Calu3 (cell line): ENCODE results near the gene ANKRD62. TPM values are rescaled to one million over a fixed set of nuclear protein-coding genes. Genes with fewer than 3 reads are reported as not detected.

ENCODE experiments used
- BruUV-seq: library from RNA; stranded (reverse); fragments of 400-500 nt; replicated peaks from 2 replicates; lab custom pipeline; 2021; lab: Mats Ljungman, UMichigan
- CTCF ChIA-PET: fragments of 300-600 bp; sonication (Branson Sonifier 250); formaldehyde crosslinking; loops from one replicate; lab custom pipeline; 2022; ENCODE audit warnings: antibody characterized with exemption; lab: Charles Lee
- DNase-seq: peaks from one replicate; pipeline ENCODE4 v3.0.0; 2022
- H3K27ac Mint-ChIP-seq: one replicate; pipeline ENCODE4 v1.8.0; 2022; ENCODE audit warnings: mixed read lengths; ENCODE audit not compliant: unreplicated experiment
- H3K27me3 Mint-ChIP-seq: one replicate; pipeline ENCODE4 v1.8.0; 2022; ENCODE audit warnings: mixed read lengths; ENCODE audit not compliant: unreplicated experiment
- H3K36me3 Mint-ChIP-seq: one replicate; pipeline ENCODE4 v1.8.0; 2022; ENCODE audit warnings: mild to moderate bottlenecking, moderate library complexity, mixed read lengths; ENCODE audit not compliant: insufficient read depth, unreplicated experiment
- H3K4me1 Mint-ChIP-seq: one replicate; pipeline ENCODE4 v1.8.0; 2022; ENCODE audit warnings: mild to moderate bottlenecking, low read depth, mixed read lengths; ENCODE audit not compliant: unreplicated experiment
- H3K4me3 Mint-ChIP-seq: one replicate; pipeline ENCODE4 v1.8.0; 2022; ENCODE audit warnings: mild to moderate bottlenecking, low read depth, moderate library complexity, mixed read lengths; ENCODE audit not compliant: unreplicated experiment
- H3K9me3 Mint-ChIP-seq: one replicate; pipeline ENCODE4 v1.8.0; 2022; ENCODE audit warnings: low read depth, mixed read lengths; ENCODE audit not compliant: unreplicated experiment
- intact Hi-C: fragments of 100-400 bp; cut with micrococcal nuclease; formaldehyde crosslinking; loops from one replicate; pipeline ENCODE4 v1.10.0; 2022; ENCODE audit not compliant: unreplicated experiment
- total RNA-seq: library from RNA; stranded (reverse); gene quantifications from 2 replicates; pipeline ENCODE4 v1.2.3, GENCODE V29; 2022
- TF ChIP-seq, protein P1 (sequence below): fragments of 200-600 bp; IDR thresholded peaks from one replicate; pipeline ENCODE4 v1.8.0; 2022; ENCODE audit warnings: antibody characterized with exemption; ENCODE audit not compliant: unreplicated experiment

Gene ANKRD62
- total RNA-seq, 1 experiment from 2014 or later: not detected

DNA sequence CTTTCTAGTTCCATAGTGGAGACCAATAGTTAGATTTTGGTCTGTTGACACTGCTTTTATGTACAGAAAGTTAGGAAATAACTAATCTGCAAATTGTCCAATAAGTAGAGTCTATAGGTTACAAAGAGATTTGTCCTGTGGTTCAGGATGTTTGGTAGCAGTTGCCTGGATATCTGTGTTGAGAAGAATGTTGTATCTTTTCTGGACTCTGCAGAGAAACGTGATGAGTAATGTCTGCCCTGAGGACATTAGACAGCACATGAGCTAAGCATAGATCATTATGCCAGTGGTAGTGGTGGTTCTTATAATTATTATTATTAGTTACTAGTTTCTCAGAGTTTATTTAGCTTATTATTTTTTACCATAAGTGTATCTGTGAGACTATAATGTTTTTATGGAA lies 65.8 kb downstream of the ANKRD62 start:
- BruUV-seq: no TSS peak
- Mint-ChIP-seq H3K4me1 (no peaks in the 10 kb centered on the region), H3K27ac (no peak overlapping the region), H3K36me3 (no peaks in the 10 kb centered on the region), H3K4me3 (no peak overlapping the region), H3K9me3 (no peaks in the 10 kb centered on the region), H3K27me3 (peaks cover 79% of the 10 kb centered on the region)
- TF ChIP-seq, protein P1, sequence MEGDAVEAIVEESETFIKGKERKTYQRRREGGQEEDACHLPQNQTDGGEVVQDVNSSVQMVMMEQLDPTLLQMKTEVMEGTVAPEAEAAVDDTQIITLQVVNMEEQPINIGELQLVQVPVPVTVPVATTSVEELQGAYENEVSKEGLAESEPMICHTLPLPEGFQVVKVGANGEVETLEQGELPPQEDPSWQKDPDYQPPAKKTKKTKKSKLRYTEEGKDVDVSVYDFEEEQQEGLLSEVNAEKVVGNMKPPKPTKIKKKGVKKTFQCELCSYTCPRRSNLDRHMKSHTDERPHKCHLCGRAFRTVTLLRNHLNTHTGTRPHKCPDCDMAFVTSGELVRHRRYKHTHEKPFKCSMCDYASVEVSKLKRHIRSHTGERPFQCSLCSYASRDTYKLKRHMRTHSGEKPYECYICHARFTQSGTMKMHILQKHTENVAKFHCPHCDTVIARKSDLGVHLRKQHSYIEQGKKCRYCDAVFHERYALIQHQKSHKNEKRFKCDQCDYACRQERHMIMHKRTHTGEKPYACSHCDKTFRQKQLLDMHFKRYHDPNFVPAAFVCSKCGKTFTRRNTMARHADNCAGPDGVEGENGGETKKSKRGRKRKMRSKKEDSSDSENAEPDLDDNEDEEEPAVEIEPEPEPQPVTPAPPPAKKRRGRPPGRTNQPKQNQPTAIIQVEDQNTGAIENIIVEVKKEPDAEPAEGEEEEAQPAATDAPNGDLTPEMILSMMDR: no peak
- CTCF ChIA-PET: no interaction called here
- intact Hi-C loops: no loop called here
- no peak for DNase-seq

- Mint-ChIP-seq H3K4me3 (no peak overlapping the region), H3K4me1 (no peaks in the 10 kb centered on the region), H3K36me3 (no peaks in the 10 kb centered on the region), H3K27me3 (peaks cover 72% of the 10 kb centered on the region), H3K9me3 (no peaks in the 10 kb centered on the region), H3K27ac (no peak overlapping the region)
- no peak for DNase-seq
- no TSS peak for BruUV-seq
- intact Hi-C loops: no loop called here
- CTCF ChIA-PET: no interaction called here
- TF ChIP-seq, protein P1: no peak
These were observed 69.1 kb downstream of the ANKRD62 start for GRCh38 chr18:12162786-12163185.

GRCh38 chr18:12165038-12165768 lies 71.6 kb downstream of the ANKRD62 start:
- Mint-ChIP-seq H3K4me3 (no peak overlapping the region), H3K4me1 (no peaks in the 10 kb centered on the region), H3K27me3 (peaks cover 79% of the 10 kb centered on the region), H3K36me3 (no peaks in the 10 kb centered on the region), H3K9me3 (peaks cover 3% of the 10 kb centered on the region), H3K27ac (no peak overlapping the region)
- no peak for DNase-seq
- BruUV-seq: no TSS peak
- CTCF ChIA-PET: interaction anchor here (0.6 kb wide), 1 partner anchor 68 kb away, joined by 3 read pairs; no protein-coding TSS in a partner anchor
- intact Hi-C loops: no loop called here
- TF ChIP-seq, protein P1: no peak

Other genes starting within 250 kb of the ANKRD62 start
- gene CHMP1B, start 242.4 kb upstream of the ANKRD62 start, total RNA-seq: 44.4 and 47.2 TPM in 2 replicates
- 37.6 and 44.4 TPM in 2 replicates for gene MPPE1, start 185.5 kb upstream of the ANKRD62 start, total RNA-seq
- gene IMPA2, start 112.3 kb upstream of the ANKRD62 start, total RNA-seq: 30.9 and 34.8 TPM in 2 replicates
- gene CIDEA, start 160.5 kb downstream of the ANKRD62 start, total RNA-seq: not detected in 2 replicates
- 25.7 and 34.5 TPM in 2 replicates for gene TUBB6, start 214.4 kb downstream of the ANKRD62 start, total RNA-seq